Testis (tissue), 3 donors: Measurements from ENCODE around the gene IQGAP1. TPM values are rescaled to one million over a fixed set of nuclear protein-coding genes. Genes with fewer than 3 reads are reported as not detected.
"Not testable (repeated sequence)": the region's sequence is repeated elsewhere in the genome, so short reads cannot be mapped to it uniquely, and the experiment has no call there.

Experiments
- DNase-seq: peaks from one replicate; pipeline ENCODE4 v3.0.0-alpha.2; 2019
- H3K27ac ChIP-seq, 2 donors: fragments of 200-600 bp; sonication (generic); one replicate each; pipeline ENCODE4 v1.5.1; 2019
- H3K27me3 ChIP-seq: fragments of 200-600 bp; sonication (generic); one replicate; pipeline ENCODE4 v1.5.1; 2019
- H3K36me3 ChIP-seq: fragments of 200-600 bp; sonication (generic); one replicate; pipeline ENCODE4 v1.5.1; 2017; ENCODE audit warnings: low read depth; ENCODE audit errors: missing control alignments
- H3K4me1 ChIP-seq: fragments of 200-600 bp; sonication (generic); one replicate; pipeline ENCODE4 v1.5.1; 2019
- H3K4me3 ChIP-seq, 2 donors: fragments of 200-600 bp; sonication (generic); one replicate each; pipeline ENCODE4 v1.5.1; 2017 to 2019
- H3K9me3 ChIP-seq: fragments of 200-600 bp; sonication (generic); one replicate; pipeline ENCODE4 v1.5.1; 2017
- CTCF ChIP-seq, 3 experiments: fragments of 450-650 bp in 2 of 3; fragments of 200-600 bp in 1 of 3; sonication (generic) in 1 of 3; IDR thresholded peaks; one replicate each; pipeline ENCODE4 v1.5.1; 2016 to 2019; ENCODE audit warnings: antibody characterized with exemption in 3 of 3, mild to moderate bottlenecking in 2 of 3, moderate library complexity in 1 of 3
- POLR2A ChIP-seq: fragments of 450-650 bp; IDR thresholded peaks from one replicate; pipeline ENCODE4 v1.6.1; 2017; ENCODE audit warnings: antibody characterized with exemption, mild to moderate bottlenecking, moderate library complexity
- WGBS, 2 donors: methylation state at CpG; one replicate each; pipeline ENCODE4 v1.1.5; 2018; 5-methylcytosine and 5-hydroxymethylcytosine counted together
- intact Hi-C: fragments of 100-400 bp; cut with DNase I; formaldehyde crosslinking; loops from one replicate; pipeline ENCODE4 v1.15.1; 2023; ENCODE audit warnings: low total_unique reads
- polyA plus RNA-seq: library from polyadenylated mRNA; stranded (reverse); fragments of 350-450 nt; fragmentation: Illumina TruSeq; extraction: RNeasy Lipid Tissue Mini Kit (QIAGEN cat#74804); gene quantifications from one replicate; pipeline ENCODE4 v1.2.3, GENCODE V29; 2014; ENCODE audit warnings: low read depth, low replicate concordance; ENCODE audit not compliant: insufficient read depth
- total RNA-seq, 2 donors: library from RNA; depleted of rRNA; stranded (reverse); fragments of >200 nt; gene quantifications; one replicate each; pipeline ENCODE4 v1.2.3, GENCODE V29; 2016

The IQGAP1 gene
- total and polyA plus RNA-seq, 3 donors from 2014 or later, result 44.4 to 102 (median 86.9) TPM

GRCh38 chr15:90497376-90497775 lies 109.3 kb downstream of the IQGAP1 start:
- Histone ChIP-seq H3K9me3 (no peaks in the 10 kb centered on the region), H3K4me1 (no peaks in the 10 kb centered on the region), H3K27ac (no peak overlapping the region), H3K27me3 (no peaks in the 10 kb centered on the region), H3K4me3 (no peak overlapping the region), H3K36me3 (no peaks in the 10 kb centered on the region)
- TF ChIP-seq CTCF (IDR thresholded peaks at IDR 0.05) (no peak), POLR2A (no peak)
- intact Hi-C loops, result no loop called here
- 87 to 88% methylated on average over 3 of the region's 3 CpGs for WGBS, 2 donors
- no peak for DNase-seq

- no peaks in the 10 kb centered on the region for H3K27me3 ChIP-seq
- H3K9me3 ChIP-seq, result no peaks in the 10 kb centered on the region
- no peak overlapping the region for H3K27ac ChIP-seq
- TF ChIP-seq POLR2A (no peak), CTCF (IDR thresholded peaks at IDR 0.05) (no peak)
- H3K4me1 ChIP-seq, result no peaks in the 10 kb centered on the region
- intact Hi-C loops, result no loop called here
- H3K4me3 ChIP-seq, result no peak overlapping the region
- 87 to 94% methylated on average over 6 of the region's 6 CpGs for WGBS, 2 donors
- DNase-seq, result no peak
- H3K36me3 ChIP-seq, result no peaks in the 10 kb centered on the region
Measured at GRCh38 chr15:90497912-90498311, 109.9 kb downstream of the IQGAP1 start.

GRCh38 chr15:90500171-90500570 lies 112.1 kb downstream of the IQGAP1 start:
- WGBS, 2 donors, result 88 to 94% methylated on average over 2 of the region's 2 CpGs
- H3K4me1 ChIP-seq, result no peaks in the 10 kb centered on the region
- TF ChIP-seq POLR2A (no peak), CTCF (IDR thresholded peaks at IDR 0.05) (no peak)
- no peaks in the 10 kb centered on the region for H3K9me3 ChIP-seq
- H3K27me3 ChIP-seq, result no peaks in the 10 kb centered on the region
- no peaks in the 10 kb centered on the region for H3K36me3 ChIP-seq
- no peak overlapping the region for H3K4me3 ChIP-seq
- intact Hi-C loops, result no loop called here
- DNase-seq, result no peak
- no peak overlapping the region for H3K27ac ChIP-seq

GRCh38 chr15:90501898-90502297 lies 113.9 kb downstream of the IQGAP1 start:
- no peaks in the 10 kb centered on the region for H3K27me3 ChIP-seq
- no peak for DNase-seq
- H3K4me1 ChIP-seq, result no peaks in the 10 kb centered on the region
- no peaks in the 10 kb centered on the region for H3K9me3 ChIP-seq
- TF ChIP-seq POLR2A, result no peak
- no peak for TF ChIP-seq CTCF (IDR thresholded peaks at IDR 0.05)
- WGBS, 2 donors, result 62 to 64% methylated on average over 4 of the region's 4 CpGs
- intact Hi-C loops, result no loop called here
- no peak overlapping the region for H3K27ac ChIP-seq
- H3K36me3 ChIP-seq, result no peaks in the 10 kb centered on the region
- H3K4me3 ChIP-seq, result no peak overlapping the region

- peak overlapping the region in 1 of 2 donors; percentile 20 for H3K4me3 ChIP-seq
- H3K4me1 ChIP-seq, H3K9me3 ChIP-seq, intact Hi-C loops, H3K36me3 ChIP-seq, H3K27ac ChIP-seq, DNase-seq, H3K27me3 ChIP-seq: not testable (repeated sequence)
- WGBS, 2 donors, result 67 to 77% methylated on average over 11 to 29 of the region's 29 CpGs
Measured at GRCh38 chr15:90510781-90511180, 122.7 kb downstream of the IQGAP1 start.

- intact Hi-C loops, H3K36me3 ChIP-seq, H3K27me3 ChIP-seq, H3K4me1 ChIP-seq, H3K9me3 ChIP-seq, H3K27ac ChIP-seq: not testable (repeated sequence)
- 63 to 64% methylated on average over 9 to 13 of the region's 13 CpGs for WGBS, 2 donors
- peak; percentile 50 for DNase-seq
- peak overlapping the region; percentile 20 to 32 for H3K4me3 ChIP-seq
Measured at GRCh38 chr15:90511211-90511618, 123.2 kb downstream of the IQGAP1 start.
